Activated CD8-positive, alpha-beta memory T cell treated with anti-CD3 and anti-CD28 coated beads, Interleukin-2, amount 50 U/mL, for 24 hours (primary cell): ENCODE data around the gene PDK3.
A peak's percentile ranks its signal among the peaks of the same experiment; 100 is the strongest.

Experiments used
- DNase-seq: peaks from one replicate; pipeline ENCODE4 v3.0.0-alpha.2; 2020; ENCODE audit errors: extremely low read depth

The PDK3 gene

DNA sequence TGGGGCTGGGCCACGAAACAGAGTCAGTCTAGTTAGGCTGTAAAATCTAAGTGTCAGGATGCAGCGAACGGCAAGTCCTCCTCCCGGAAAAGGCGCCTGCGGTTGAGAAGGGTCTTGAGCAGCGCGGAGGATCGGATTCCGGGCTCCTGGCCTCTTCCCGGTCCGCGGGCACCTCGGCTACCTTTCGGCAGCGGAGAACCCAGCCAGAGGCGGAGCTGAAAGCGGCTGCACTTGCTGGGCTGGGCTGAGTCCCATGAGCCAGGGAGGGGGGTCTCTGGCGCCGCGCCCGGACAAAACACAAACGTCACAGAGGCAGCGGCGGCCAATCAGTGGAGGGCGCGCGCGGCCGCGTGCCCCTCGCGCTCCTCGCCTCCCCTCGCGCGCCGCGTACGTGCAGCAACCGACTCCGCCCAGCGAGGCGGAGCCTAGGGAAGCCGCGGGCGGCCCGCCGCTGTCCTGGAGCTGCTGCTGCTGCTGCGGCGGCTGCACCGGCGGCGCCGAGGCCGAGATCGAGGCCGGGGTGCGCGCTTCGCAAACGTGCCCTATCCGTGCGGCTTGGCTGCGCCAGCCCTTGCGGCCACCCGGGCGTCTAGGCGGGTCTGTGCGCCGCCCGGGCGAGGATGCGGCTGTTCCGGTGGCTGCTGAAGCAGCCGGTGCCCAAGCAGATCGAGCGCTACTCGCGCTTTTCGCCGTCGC lies at the start of gene PDK3:
Gene PDK3 (plus strand): TSS at position 451 of the 696 bp plus-strand sequence. CDS start 170 bp downstream, at position 621.
- peak; percentile 50 for DNase-seq

DNA sequence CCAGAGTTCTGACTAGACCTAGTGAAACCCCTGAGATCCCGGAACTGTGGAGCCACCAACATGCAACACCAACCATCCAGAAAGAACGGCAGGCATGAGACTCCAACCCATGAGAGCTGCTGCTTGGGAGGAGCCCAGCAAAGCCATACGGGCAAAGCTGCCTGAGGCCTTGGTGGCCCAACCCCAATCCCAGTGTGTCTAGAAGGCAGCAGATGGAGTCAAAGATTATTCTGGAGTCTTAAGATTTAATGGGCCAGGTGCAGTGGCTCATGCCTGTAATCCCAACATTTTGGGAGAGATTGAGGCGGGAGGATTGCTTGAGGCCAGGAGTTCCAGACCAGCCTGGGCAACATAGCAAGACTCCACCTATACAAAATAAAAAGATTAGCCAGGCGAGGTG lies 49.2 kb upstream of the PDK3 start:
- DNase-seq: no peak

DNA sequence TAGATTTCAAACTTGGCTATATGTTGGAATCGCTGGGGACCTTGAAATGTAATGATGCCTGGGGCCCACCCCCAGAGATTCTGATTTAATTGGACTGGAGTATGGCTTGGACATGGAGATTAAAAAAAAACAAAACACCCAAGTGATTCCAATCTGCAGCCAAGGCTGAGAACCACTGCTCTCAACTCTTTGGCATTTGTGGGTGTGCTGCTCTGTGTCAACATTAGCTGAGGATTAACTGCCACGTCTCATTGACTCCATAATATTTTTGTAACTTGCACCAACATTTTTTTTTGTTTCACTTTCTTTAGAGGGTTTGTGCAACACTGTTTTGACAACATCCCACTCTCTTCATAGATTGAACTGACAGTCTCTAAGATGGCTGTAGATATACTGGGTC lies 41.1 kb upstream of the PDK3 start:
- DNase-seq: no peak

DNA sequence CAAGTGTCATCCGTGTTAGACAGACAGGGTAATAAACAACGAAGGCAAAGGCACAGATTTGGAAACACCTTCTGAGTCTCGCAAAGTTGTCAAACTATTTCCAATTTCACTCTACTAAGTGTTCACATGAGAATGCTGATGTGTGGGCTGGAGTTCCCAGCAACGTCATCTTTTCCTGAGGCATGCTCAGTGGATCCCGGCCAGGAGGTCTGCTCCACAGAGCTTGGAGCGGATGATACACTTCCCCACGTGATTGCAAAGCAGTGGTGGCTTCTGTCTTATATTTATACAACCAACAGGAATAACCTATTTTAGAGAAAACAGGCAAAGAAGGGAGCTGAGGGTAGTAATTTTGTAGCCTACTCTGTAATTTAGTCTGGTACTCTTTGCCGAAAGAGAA lies 40.1 kb upstream of the PDK3 start:
- DNase-seq: no peak

DNA sequence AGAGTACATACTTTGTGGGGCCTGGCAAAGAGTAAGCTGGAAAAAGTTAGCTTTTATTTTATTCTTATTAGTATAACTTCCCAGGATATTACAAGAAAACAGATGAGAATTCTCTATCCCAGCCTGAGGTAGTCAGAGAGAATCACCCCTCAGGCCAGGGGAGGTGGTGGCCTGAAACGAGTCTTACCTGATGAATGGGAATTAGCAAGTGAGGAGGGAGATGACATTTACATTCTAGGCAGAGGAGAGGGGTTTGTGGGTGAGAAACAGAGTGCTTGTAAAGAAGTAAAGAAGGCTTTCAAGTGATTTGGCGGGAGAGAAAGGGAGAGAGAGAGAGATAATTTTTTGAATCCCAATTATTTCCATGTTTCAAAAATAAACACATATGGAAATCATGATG lies 39.3 kb upstream of the PDK3 start:
- DNase-seq: no peak

DNA sequence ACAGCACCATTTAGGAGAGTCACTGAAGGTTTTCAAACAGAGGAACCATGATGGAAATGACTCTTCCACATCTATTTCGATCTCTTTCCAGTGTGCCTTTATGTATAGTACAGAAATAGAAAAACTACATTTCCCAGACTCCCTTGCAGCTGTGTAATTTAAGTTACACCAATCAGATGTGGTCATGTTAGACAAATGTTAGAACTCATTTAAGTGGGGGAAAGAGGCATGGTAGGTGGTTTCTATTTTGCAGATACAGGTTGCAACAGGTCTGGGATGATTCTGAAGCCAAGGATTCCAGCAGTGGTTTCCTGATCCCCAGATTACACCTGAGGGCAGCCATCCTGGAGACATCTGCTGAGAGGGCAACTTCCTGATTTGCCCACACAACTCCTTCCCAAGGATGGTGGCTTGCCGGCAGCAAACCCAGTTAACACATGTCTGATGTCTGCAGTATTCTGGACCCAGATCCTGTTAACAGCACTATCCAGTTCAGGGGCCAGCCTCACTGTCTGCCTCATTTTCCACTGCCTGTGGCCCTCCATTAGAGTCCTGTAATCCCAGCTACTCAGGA lies 38.7 kb upstream of the PDK3 start:
- DNase-seq: no peak

DNA sequence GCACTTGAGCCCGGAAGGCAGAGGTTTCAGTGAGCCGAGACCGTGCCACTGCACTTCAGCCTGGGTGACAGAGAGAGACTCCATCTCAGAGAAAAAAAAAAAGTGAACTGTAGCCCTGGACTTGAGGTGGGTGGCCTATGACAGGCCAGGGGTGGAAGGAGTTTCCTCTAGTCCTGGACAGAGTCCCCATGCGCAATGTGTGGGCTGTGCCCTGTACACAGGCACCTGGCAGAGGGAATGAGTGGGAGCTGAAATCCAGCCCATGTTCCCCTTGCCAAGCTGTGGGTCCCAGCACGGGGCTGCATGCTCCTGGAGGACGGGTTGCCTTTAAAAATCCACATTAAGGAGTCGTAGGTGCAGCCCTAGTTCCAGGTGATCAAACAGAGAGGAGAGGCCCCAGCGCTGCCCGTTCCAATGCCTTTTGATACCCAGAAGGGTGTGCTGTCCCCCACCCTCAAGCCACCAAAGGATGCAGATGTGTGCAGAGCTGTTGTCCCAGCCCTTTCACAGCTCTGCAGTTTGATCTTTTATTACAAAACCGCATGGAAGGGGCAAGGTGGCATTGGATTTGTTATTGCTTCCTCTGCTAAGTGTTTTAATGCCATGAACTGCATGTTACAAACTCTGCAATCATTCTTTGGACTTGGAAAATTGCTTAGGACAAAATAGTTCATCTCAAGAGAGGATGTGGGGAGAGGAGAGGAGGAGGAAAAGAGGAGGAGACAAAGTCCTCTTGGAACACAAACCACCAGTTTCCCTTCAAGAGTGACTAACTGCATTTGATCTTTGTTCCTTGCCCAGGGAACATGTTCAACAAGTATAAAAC lies 38.0 kb upstream of the PDK3 start:
- no peak for DNase-seq

DNA sequence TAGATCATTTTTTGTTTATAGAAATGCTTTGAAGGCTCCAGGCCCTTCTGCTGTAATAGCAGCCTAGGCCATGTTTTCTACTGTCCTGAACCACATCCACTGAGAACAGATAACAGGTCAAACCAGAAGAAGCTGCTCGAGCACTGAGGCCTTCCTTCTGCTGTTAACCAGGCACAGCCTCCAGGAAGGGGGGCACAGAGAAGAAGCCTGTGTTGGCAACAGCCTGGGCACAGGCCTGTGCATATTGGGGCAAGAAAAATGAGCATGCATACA lies 37.4 kb upstream of the PDK3 start:
- no peak for DNase-seq

DNA sequence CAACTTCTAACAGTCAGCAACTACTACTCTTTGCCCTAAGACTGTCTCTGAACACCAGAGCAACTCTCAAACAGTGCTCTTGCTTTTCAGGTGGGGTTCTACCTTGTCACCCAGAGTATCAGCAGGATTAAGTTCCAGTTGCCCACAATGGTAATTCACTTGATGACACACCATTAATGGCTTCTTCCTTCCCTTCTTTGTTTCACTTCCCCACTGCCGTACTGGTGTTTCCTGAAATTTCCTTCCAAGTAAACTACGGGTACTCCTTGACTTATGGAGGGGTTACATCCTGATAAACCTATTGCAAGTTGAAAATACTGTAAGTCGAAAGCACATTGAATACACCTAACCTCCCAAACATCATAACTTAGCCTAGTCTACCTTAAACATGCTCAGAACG lies 36.6 kb upstream of the PDK3 start:
- no peak for DNase-seq

DNA sequence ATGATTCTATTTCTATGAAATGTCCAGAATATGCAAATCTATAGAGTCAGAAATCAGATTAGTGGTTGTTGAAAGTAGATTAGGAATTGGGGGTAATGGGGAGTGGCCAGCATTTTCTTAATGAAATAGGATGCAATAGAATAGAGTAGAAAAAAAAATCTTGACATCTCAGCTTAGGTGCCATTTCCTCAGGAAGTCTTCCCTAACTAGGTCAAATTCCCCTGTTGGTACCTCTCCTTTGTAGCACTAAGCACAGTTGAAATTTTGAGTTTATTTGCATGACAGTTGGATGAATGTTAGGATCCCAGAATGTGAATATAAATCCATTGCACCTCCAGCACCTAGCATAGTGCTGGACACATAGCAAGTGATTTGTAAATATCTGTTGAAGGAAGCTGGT lies 30.0 kb upstream of the PDK3 start:
- no peak for DNase-seq

DNA sequence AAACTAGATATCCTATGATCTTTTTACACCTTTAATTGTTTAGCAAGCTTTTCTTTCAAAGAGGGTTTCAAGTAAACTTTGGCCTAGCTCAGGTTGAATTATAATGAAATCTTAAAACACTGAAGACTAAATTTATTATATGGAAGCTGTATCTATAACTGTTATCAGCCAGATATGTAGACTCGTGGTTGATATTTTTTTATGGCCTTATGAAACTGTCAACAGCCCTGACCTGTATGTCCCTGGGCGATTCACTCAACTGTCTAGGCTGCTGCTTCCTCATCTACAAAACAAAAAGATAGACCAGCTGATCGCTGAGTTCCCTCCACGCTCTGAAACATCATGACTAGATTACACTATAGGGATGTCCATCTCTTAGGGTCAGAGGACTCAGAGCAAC lies 21.2 kb upstream of the PDK3 start:
- DNase-seq: no peak

DNA sequence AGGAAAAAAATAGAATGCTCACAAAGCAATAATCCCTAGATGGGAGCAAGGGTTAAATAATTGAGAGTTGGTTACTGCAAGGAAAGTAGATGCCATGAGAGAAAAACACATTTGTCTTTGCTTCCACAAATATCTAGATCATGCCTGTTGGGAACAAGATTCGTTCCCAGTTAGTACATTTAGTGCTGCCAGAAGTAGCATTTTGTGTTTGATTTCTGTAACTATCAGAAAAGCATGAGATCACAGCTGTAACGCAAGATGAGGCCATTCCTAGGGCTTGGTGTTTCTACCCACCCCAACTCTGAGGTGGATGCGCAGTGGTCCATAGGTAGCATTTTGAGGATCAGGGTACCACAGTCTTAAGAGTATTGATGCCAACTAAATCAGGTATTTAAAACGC lies 20.4 kb upstream of the PDK3 start:
- DNase-seq: no peak

DNA sequence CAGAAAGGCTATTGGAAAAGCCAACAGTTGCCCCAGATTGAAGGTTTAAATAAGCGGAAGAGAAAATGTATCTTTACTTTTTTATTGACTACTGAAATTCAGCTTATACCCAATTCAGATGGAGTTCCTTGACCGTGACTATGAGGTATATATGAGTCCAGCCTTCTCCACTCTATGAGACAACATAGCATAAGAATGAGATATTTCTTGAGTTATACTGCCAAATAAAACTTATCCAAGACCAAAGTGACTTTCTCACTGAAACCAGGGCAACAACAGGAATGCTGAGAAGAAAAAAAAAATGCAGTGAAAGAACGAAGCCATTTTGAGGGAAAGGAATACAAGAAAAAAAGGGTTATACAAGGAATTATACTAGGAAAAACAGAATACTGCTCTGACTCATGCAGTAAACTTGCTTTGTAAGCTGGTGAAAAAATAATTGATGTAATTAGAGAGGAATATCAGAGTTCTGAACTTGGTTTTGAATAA lies 16.3 kb upstream of the PDK3 start:
- no peak for DNase-seq

DNA sequence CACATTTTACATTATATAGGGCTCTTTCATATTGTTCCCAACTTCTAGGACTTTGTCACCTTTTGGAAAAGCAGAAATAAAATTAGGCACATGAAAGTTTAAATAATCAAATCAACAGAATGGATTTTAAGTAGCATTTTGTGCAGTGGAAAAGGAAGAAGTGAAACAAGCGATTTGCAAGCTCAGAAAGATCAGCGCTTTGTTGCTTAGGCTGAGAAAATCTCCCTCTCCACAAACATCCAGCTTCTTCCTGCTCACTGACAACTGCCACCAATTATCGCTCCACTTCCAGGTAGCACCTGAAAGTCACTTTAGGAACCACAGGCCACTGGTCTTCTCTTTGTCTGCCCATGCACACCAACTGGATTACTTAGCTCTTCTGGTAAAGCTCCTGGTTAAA lies 2.0 kb upstream of the PDK3 start:
- no peak for DNase-seq

DNA sequence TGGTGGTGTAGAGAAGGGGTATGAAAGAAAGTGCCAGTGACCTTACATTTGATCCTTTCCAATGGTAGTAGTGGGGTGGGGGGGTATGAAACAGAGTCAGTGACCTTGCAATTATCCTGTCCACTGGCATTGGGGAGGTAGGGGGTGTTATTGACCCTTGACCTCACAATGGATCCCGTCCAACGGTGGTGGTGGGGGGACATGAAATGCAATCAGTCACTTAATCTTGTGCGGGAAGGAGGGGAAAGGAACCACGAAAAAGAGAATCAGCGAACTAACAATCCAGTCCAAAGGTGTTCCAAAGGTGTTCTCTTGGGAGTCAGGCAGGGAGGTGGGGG lies 619 bp upstream of the PDK3 start:
- no peak for DNase-seq

DNA sequence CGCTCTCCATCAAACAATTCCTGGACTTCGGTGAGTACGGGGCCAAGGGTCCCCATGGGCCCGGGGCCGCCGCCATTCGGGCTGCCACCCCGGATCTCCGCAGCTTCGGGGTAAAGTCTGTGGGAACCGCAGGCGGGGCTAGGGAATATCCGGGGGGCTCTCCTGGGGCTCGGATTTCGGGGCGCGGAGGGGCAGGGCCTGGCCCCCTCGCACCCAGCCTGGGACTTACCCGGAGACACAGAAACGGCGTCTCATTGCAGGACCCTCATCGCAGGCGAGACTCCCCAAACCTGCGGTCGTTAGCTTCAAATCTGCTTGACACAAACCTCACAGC lies 413 bp downstream of the PDK3 start:
- DNase-seq: no peak

DNA sequence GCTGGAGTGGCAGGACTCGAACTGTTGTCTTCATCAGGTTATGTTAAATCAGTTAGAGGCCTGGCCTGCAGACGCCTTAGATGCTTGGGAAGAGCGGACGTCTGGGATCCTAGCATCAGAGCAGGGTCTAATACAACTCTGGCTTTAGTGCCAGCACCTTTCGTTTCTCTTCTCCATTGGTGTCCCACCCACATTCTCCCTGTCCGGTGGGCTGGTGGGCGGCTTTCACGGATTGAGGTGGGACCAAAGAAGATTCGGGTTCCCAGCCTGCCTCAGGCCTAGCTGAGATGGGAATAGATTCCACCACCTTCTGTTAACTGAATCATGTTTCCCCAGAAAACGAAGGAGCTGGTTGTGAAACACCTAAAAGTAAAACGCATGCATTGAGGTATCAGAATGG lies 939 bp downstream of the PDK3 start:
- no peak for DNase-seq

DNA sequence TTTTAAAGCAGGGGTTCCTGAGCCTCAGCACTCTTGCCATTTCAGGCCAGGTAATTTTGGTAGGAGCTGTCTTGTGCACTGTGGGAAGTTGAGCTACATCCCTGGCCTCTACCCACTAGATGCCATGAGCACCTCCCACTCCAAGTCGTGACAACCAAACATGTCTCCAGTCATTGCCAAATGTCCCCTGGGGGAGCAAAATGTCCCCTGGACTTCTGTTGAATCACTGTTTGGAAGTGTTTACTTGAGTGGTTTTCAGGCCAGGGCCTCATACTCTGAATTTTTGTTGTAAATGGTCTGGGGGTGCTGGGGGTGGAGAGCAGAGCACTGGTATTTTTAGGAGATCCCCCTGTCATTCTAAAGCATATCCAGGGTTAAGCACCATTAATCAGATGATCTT lies 3.2 kb downstream of the PDK3 start:
- DNase-seq: no peak

DNA sequence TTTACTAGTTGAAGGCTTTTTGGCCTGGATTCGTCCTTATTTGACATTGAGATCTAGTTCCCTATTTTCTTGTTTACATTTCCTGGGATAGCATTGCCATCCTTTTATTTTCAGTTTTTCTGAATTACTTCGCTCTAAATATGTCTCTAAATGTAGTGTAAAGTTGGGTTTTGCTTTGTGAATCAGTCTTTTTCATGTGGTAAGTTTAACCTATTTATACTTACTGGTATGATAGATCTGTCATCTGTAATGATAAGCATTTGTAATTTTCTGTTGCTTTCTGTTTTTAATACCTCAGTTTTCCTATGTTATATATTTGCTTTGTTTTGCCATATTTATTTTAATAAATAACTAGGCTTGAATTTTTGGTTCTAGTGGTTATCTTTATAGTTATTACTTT lies 6.7 kb downstream of the PDK3 start:
- DNase-seq: no peak

DNA sequence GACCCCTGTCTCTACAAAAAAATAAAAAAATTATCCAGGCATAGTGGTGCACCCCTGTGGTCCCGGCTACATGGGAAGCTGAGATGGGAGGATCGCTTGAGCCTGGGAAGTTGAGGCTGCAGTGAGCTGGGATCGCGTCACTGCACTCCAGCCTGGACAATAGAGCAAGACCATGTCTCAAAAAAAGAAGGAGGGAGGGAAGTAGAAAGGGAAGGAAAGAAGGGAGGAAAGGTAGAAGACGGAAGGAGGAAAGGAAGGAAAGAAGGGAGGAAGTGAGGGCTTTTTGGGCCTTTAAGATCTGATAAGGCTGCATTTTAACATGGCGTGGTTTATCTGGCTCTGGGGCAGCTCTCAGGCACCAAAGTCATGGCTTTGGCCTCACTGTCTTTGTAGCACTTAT lies 10.4 kb downstream of the PDK3 start:
- DNase-seq: no peak

DNA sequence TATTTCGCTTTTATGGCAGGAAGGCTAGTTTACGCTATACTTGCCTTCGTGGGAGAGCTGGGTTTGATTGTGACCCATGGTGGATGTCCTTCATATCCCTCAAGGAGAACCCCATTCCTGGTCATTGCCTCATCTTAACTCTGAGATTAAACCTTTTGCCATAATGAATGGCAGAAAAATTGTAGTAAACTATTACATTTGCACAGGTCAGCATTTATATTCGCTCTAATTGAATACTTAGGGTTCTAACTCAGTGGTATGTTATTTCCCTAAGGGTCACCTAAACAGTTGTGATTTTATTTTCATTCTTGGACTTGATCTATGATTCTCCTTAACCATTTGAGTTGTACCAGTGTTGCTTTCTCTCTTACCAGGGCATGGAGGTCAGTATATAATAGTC lies 13.4 kb downstream of the PDK3 start:
- no peak for DNase-seq

DNA sequence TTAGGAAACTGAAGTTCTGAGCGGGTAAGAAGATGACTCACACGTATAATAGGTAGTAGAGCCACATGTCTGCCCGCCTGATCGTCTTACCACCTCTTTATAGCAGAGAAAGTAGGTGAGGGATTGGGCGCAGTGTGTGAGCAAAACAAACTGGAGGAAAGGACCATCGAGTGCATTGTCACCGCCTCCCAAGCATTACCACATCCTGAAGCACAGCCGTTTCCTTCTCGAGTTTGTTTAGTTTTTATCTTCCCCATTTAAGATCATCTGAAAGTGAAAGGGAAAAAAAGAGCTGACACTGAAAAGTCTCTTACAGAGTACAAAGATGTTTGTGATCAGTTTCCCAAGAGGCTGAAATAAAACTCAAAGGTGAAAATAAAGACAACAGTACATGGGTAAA lies 14.8 kb downstream of the PDK3 start:
- peak; percentile 35 for DNase-seq

DNA sequence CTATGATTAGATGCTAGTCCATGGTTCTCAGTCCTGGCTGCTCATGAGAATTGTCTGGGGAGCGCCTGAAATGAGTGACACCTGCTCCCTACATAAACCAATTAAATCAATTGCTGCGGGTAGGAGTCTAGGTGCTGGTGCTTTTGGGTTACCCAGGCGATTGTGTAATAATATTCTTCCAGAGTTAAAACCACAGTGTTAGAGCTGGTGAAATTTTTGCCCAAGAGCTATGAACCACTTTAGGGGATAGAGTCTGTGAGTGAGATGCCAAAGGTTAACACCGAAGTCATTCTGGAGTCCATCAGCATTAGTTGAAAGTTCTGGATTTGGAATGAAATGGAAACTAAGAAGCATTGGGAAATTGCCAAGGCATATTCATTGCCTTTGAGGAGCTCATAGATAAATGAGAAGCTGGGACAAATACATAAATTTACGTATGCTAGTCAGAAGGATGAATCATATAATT lies 15.3 kb downstream of the PDK3 start:
- no peak for DNase-seq
